ENCODE measurements around the gene TMEM18.

- no peak for TF ChIP-seq CTCF (IDR thresholded peaks at IDR 0.05; ENCODE audit: low read length)
- no peak for TF ChIP-seq EZH2 (optimal IDR thresholded peaks at IDR 0.05; ENCODE audit: low read depth, low read length)
Measured at GRCh38 chr2:693606-694005, 16.4 kb upstream of the TMEM18 start.

Measured in MM.1S (cell line).